ENCODE measurements around the gene OR52R1.
"Not testable (repeated sequence)": the region's sequence is repeated elsewhere in the genome, so short reads cannot be mapped to it uniquely, and the experiment has no call there.

The OR52R1 gene

GRCh38 chr11:4804280-4804679, at the start of gene OR52R1:
Gene OR52R1 (minus strand): TSS chr11:4804380. CDS start chr11:4804380, 0 bp downstream.
- no peak for DNase-seq (ENCODE audit: low read depth)

DNA sequence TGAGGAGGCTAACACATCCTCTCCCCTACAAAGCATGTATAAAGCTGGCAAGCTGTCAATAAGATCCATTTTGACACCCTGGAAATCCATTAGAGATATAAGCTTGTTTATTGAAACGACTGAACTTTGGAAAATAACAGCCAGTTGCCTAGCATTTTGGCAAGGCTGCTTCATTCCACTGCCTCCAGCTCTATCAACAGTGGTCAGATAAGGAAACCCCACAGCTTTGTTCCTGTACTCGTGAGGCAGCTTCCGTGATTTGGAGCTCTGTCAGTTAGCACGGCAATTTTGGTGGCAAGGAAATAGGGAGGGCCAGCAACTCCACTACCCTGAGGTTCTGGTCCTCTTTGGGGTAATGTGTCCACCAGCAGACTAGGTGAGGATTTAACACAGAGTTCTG, 46.9 kb upstream of the OR52R1 start:
- DNase-seq (ENCODE audit: low read depth) = no peak

- no peak for DNase-seq (ENCODE audit: low read depth)
Observed at GRCh38 chr11:4848908-4849532, 44.8 kb upstream of the OR52R1 start, which contains the start of gene OR51S1. Gene OR51S1 (minus strand): TSS chr11:4849208. CDS start chr11:4849208, 0 bp downstream.

DNA sequence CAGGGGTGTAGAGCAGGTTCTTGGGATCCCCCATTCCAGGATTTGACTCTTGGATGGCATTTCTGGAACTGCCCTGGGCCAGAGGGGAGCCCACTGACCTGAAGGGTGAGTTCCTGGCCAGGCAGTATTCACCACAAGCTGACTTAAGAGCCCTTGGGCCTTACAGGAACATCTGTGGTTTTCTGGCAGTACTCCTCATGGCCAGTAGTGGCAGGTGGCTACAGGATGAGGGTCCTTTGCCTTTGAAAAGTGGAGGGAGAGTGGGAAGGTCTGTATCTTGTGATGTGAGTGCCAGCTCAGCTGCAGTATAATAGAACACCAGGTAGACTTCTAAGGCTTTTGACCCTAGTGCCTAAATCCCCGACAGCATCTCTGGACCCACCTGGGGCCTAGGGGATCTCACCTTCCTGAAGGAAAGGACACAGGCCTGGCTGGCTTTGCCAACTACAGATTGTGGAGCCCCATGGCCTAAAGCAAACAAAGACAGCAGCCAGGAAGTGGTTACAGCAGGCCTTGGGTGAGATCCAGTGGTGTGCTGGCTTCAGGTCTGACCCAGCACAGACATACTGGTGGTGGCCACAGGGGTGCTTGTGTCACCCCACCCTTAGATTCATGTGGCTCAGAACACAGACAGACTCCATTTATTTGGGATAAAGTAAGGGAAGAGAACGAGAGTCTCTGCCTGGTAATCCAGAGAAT, 35.8 kb upstream of the OR52R1 start:
- DNase-seq (ENCODE audit: low read depth) = no peak

DNA sequence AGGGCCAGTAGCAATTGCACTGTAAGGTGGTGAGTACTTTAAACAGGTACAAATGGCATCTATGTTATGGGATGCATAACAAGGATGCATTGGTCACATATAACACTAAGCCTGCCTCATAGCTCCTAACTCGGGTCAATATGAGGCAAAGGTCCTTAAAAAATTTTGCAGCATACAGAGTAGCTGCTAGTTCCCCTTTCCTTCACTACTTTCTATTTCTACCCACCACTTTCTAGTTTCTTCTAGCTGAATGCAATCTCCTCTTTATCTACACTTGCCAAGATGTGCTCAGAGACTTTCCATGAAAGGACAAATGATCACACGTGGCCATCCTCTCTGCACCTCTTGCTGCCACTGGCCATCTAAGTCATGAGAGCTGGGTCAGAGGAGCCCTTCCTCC, 26.7 kb upstream of the OR52R1 start:
- DNase-seq (ENCODE audit: low read depth) = no peak

DNA sequence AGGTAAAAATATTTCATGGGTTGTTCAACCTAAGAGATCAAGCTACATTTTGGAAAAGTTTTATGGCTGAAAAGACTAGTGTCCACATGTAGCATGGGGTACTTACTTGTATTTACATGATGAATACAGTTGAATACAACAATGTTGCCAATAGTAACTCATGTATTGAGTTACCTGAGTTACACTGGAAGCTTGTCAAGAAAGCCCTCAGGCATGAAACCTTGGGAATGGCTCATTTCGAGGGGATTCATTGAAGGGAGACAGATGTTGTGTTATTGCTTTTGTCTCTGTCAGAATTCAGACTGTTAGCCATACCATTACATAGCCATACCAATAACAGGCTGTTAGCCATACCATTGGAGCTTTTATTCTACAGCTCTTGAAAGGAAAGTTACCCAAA, 26.2 kb upstream of the OR52R1 start:
- DNase-seq (ENCODE audit: low read depth) = no peak

DNA sequence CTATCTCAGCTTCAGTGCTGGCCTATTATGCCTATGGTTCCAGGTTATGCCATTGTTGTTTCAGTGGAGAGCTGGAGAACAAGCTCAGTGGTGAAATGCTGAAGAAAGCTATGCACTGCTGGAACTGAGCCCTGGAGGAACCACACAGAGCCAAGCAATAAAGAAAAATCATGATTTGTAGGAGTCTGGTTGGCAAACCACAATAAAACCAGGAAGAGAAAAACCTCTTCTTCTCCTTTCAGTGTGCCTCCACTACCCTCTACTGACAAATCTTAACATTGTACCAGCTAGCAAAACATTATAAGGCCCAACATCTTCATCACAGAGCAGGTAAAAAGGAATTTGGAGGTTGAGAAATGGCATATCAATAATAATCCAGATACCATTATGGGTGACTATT, 22.2 kb upstream of the OR52R1 start:
- DNase-seq (ENCODE audit: low read depth) = no peak

- no peak for DNase-seq (ENCODE audit: low read depth)
Observed at GRCh38 chr11:4825132-4825531, 21.0 kb upstream of the OR52R1 start.

DNA sequence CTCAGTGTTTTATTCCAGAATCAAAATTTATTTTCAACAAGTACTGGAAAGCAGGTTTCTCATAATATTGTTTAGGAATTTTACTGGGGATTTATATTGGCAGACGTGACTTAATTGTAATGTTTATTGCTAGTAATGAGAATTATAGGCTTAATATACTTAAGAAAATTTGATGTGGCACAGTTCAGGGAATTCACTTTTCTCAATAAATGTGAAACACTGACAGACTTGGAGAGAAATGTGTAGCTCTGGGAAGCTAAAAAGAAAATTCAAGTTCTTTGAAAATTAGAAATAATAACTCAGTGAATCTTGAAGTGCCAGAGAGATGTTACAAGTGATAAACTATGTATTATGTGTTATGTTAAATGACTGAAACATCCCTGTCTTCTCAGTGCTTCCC, 16.8 kb upstream of the OR52R1 start, which contains the start of gene OR51F2:
TSS of gene OR51F2 (plus strand) at position 301 of the 400 bp plus-strand sequence. CDS start 101 bp downstream, outside the sequence.
- DNase-seq (ENCODE audit: low read depth) = no peak

DNA sequence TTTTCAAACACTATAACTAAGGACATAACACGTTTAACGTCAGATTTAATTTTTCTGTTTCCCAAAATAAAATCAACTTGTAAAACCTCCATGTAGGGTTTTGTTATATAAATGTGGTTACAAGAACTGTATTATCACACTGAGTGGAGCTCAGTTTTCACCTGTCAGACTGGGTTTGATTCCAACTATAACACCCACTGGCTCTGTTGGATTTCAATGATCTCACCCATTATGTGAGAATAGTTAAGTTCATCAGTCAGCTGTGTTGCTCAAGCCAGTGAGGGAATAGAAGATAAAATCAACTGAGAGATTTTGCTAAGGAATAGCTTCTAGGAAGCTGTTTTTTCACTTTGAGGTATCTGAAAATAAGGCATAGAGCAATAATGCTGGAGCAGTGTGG, 5.1 kb upstream of the OR52R1 start:
- DNase-seq (ENCODE audit: low read depth) = no peak

- no peak for DNase-seq (ENCODE audit: low read depth)
Observed at GRCh38 chr11:4808476-4808875, 4.3 kb upstream of the OR52R1 start.

DNA sequence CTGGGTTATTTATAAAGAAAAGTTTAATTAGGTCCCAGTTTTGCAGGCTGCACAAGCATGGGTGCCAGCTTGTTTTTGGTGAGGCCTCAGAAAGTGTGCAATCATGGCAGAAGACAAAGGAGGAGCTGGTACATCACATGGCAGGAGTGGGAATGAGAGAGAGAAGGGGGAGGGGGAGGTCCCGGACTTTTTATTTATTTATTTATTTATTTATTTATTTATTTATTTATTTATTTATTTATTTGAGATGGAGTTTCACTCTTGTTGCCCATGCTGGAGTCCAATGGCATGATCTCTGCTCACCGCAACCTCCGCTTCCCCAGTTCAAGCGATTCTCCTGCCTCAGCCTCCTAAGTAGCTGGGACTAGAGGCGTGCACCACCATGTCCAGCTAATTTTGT, 2.9 kb downstream of the OR52R1 start:
- not testable (repeated sequence) for DNase-seq (ENCODE audit: low read depth)

GRCh38 chr11:4798427-4799183, 5.6 kb downstream of the OR52R1 start:
- no peak for DNase-seq (ENCODE audit: low read depth)

GRCh38 chr11:4797206-4797605, 7.0 kb downstream of the OR52R1 start:
- DNase-seq (ENCODE audit: low read depth) = no peak

DNA sequence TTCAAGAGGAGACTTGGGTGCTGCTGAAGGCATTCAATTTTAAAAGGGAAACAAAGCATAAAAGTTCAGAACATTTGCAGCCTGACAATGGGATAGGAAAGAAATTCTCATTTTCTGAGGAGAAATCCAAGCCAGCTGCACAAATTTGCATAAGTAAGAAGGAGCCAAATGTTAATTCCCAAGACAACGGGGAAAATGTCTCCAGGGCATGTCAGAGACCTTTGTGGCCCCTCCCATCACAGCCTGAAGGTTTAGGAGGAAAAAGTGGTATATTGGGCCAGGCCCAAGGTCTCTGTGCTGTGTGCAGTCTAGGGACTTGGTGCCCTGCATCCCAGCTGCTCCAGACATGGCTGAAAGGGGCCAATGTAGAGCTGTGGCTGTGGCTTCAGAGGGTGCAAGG, 21.7 kb downstream of the OR52R1 start:
- no peak for DNase-seq (ENCODE audit: low read depth)

- no peak for DNase-seq (ENCODE audit: low read depth)
Observed at GRCh38 chr11:4769838-4770237, 34.3 kb downstream of the OR52R1 start, which contains the start of gene OR51F1. Gene OR51F1 (minus strand): TSS chr11:4769938. CDS start chr11:4769938, 0 bp downstream.

DNA sequence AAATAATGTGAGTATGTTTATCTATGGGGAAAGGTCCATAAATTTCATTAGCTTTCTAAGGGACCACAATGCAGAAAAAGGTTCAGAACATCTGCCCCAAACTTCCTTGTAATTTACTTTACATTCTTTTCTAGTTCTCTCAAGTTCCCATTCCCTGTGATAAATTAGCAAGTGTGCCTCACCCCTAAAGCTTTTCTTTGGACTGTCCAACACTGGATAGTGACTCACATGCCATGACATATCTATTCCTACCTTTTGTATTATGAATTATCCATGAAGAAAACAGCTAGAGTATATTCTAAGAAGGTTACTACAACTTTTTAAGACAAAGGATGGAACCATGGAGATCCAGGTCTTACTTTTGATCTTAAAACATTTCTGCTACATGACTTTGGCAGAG, 36.1 kb downstream of the OR52R1 start:
- no peak for DNase-seq (ENCODE audit: low read depth)

DNA sequence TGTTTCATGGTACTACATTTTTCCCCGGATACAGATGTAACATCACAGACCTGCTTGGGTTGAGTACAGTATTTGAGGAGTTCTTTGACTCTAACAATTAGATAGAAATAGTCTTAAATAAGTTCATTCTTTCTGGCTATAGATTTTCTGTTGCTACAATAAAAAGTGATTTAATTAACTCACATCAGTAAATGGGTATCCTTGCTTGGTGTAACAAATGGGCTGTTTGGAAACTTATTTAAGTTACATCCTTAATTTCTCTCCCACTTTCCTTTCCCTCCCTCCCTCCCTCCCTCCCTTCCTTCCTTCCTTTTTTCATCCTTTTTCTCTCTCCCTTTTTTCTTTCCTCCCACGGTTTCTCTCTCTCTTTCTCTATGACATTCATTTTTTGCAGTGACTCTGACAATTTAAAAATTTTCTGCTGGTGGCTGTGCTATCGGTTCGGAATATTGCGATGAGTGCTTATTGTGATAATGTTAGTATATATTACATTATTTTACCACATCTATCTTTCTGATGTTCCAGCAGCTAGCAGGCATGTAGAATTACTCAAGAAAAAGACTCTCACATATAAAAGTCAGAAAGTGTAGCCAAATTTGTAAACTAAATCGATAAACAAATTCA, 37.6 kb downstream of the OR52R1 start:
- no peak for DNase-seq (ENCODE audit: low read depth)

- no peak for DNase-seq (ENCODE audit: low read depth)
Observed at GRCh38 chr11:4763096-4763495, 41.1 kb downstream of the OR52R1 start.
